HK-2 (cell line): ENCODE data around the gene RCC2.
"Not testable (repeated sequence)": the region's sequence is repeated elsewhere in the genome, so short reads cannot be mapped to it uniquely, and the experiment has no call there.

ENCODE experiments used
- DNase-seq: peaks from one replicate; pipeline ENCODE4 v3.0.0-alpha.2; 2018; ENCODE audit not compliant: unreplicated experiment

RCC2 gene

DNA sequence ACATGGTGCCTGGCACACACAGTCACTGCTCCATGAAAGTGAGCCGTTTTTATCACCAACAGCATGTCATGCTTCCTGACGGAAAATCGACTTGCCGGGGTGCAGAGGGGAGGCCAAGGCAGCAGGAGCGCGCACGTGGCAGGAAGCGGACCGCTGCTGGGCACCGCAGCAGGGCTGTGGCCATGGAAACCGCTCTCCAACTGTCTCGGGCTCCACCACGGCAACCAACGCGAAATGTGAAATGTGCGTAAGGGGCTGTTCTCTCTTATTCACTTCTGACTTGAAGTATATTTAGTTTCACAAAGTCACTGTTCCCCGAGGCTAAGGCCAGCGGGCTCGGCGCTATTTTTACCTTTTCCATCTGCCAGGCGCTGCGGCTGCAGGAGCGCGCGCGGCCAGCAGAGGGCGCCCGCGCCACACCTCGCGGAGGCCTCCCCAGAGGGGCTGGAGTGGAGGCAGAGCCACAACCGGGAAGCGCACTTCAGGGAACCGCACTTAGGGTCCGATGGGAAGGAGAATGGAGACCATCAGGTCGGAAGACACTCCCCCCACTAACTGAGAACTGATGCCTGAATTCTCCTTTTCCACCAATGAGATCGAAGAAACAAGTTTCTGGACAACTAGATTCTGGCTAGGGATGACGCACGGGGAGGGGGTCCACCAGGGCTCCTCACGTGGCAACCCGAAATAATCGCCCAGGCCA, 19.7 kb downstream of the RCC2 start:
- DNase-seq, result no peak

DNA sequence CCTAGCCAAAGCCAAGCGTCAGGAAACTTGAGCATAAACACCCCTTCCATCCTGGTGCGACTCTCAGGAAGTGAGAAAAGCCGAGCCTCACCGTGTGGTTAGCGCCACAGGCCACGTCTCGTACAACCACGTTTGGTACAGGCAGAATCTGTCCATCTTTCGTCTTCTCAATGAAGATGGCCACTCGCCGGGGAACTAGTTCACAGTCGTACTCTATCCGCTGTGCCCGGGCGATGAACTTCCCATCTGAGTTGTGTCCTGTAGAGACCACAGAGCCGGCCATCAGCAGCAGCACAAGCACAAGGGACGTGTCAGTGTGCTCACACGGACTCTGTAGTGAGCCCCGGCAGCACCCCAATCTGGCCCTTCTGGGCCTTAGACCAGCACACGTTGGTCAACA, 23.1 kb downstream of the RCC2 start:
- DNase-seq, result no peak

GRCh38 chr1:17414022-17414421, 25.5 kb downstream of the RCC2 start:
- DNase-seq, result no peak

GRCh38 chr1:17412093-17412870, 27.2 kb downstream of the RCC2 start:
- no peak for DNase-seq

- DNase-seq, result no peak
These were observed 30.1 kb downstream of the RCC2 start for GRCh38 chr1:17409391-17409811.

DNA sequence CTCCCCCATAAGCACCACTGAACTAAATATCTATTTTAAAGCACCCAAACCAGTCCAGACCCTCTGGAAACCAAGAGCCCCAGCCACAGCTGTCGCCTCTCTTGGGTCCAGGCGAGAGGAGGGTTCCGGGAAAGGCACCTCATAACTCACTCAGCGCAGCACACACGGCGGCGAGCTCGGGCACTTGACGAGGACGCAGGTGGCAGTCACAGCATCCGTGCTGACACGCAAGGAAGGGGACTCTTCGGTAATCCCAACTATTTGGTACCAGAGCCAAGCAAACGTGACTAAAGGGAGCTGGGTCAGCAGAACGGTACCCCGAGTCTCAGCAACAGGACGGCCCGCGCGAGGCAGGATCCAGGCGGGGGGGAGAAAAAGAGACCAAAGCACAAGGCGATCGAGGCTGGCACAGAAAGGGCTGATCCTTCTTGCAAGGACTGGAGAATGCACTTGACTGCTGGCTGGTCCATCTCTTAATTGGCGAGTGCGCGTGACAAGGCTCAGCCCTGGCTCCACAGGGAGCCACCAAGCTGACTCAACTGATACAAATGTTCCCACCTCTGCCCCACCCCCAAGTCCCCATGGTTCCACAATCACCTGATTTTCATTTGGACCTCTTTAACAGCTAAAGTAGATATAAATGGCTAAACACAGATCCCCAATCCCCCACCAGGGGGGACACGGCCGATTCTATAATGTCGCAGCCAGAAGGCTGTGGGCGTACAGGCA, 31.5 kb downstream of the RCC2 start:
- not testable (repeated sequence) for DNase-seq

GRCh38 chr1:17406760-17407475, 32.6 kb downstream of the RCC2 start:
- DNase-seq, result not testable (repeated sequence)

GRCh38 chr1:17405898-17406759, 33.3 kb downstream of the RCC2 start:
- DNase-seq, result peak; percentile 69

- no peak for DNase-seq
These were observed 34.7 kb downstream of the RCC2 start for GRCh38 chr1:17404820-17405219.

- no peak for DNase-seq
These were observed 35.3 kb downstream of the RCC2 start for GRCh38 chr1:17404034-17404684.

GRCh38 chr1:17403081-17403480, 36.4 kb downstream of the RCC2 start:
- DNase-seq, result no peak

DNA sequence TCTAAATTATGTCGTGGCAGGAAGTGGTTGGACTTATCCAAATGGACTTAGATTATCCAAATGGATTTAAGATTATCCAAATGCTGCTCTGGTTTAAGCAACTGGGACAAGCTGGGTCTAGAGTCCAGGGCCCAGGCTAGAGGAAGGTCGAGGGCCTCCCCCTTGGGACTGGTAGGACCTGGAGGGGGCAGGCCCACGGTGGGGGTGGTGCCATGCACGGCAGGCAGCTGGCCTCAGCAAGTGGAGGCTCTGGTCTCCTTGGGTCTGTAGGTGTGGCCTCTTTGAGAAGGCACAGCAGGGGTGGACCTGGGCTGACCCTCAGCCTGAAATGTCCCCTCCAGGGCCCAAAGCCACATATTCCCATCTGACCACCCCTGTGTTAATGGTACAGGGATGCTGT, 37.6 kb downstream of the RCC2 start:
- DNase-seq, result no peak

DNA sequence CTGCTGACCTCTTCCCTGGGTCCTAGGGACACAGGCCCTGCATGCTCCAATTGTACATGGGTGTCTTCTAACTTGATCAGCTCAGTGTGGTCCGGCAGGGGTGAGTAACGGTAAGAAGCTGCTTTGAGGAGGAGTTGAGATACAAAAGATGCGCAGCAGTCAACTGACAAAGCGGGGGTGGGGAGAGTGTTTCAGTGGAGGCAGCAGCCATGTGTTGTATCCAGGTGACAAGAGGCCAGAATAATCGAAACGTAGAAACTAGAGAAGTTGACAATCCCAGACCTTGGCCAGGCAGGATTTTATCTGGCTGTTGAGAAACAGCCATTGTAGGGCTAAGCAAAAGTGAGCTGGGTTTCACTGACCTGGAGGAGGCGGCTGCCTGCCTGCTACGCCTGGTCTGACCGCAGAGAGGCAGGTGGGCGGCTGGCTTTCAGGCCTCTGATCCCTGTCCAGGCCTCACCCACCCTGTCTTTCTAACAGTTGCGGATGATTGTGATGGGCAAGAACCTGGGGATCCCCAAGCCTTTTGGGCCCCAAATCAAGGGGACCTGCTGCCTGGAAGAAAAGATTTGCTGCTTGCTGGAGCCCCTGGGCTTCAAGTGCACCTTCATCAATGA, 38.6 kb downstream of the RCC2 start:
- DNase-seq, result no peak

GRCh38 chr1:17397910-17398695, 41.4 kb downstream of the RCC2 start:
- DNase-seq, result no peak

DNA sequence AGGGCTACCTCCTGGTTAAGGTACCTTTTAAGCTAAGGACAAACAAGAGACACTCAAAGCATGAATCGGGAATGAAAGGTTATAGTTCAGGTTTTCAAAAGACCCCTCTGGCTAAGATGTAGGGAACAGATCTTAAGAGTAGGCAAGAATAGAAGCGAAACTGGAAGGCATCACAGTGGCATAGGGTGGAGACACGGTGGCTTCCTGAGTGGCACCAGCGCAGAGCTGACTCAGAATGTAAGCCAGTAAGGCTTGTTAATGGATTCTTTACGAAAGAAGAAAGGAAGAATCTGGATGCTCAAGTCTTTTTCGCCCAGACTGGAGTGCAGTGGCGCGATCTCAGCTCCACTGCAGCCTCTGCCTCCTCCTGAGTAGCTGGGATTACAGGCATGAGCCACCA, 46.2 kb downstream of the RCC2 start:
- no peak for DNase-seq

DNA sequence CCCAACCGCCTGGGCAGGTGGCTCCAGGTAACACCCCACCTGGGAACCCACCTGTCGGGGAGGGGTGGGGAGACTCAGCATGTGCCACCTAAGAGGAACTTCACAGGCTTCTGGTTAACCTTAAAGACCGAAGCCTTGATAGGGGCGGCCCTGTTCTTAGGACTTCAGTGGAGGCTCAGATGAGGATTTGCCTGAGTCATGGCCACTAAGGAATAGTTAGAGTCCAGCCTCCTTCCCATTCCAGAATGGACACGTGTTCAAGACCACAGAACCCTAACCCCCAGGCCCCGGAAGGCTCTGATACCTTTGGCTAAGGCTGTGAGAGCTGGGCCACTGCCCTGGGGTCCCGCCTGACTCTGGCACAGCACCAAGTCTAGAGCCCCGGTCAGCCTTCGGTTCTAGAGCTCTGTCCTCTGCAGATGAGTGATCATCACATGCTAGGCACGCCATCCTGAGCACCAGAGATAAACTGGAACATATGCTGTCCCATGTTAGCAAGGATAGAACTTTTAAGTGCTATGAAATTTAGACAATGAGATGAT, 47.2 kb downstream of the RCC2 start:
- DNase-seq, result no peak

DNA sequence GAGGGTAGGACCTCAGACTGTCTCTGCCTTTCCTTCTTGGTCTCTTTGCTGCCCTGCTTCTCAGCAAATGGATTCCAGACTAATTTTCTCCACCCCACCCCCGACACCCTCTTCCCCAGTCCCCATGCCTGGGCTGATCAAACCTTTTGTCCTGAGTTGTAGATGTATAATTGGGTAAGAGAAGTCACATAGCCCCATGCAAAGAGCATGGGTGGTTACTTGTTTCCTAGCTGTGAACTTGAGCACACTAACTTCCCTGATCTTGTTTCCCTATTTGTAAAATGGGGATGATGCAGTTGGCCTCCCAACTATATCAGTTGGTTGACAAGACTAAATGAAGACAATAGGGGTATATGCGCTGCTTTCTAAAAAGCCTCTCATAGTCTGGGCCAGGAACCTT, 58.3 kb downstream of the RCC2 start:
- DNase-seq, result no peak

DNA sequence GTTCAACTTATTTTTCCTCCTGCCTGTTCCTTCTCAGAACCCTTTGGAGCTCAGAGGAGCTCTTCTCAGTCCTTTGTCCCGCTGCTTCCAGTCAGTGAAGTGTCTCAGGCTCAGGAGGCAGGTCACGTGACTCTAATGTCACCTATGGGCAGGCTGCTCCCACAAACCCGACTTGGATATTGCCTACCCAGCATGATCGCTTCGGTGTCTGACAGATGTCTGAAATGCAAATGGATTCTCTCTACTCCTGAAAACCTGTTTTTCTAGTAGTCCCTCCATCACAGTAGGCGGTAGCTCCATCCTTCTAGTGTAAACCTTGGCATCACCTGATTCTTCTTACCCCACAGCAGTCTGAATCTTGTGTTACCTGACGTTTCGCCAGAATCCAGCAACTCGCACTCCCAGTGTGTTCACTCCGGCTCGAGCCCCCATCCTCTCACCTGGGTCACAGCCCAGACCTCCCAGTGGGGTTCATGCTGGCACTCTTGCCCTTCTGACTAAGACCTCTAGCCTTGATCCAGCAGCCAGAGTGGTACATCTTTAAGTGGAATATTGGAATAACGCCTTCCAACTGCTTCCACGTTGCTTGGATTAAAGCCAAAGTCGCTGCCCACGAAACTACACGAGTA, 62.0 kb downstream of the RCC2 start:
- no peak for DNase-seq

- DNase-seq, result no peak
These were observed 63.8 kb downstream of the RCC2 start for GRCh38 chr1:17375651-17376050.
